ENCODE measurements around the gene TC2N.

TC2N gene

DNA sequence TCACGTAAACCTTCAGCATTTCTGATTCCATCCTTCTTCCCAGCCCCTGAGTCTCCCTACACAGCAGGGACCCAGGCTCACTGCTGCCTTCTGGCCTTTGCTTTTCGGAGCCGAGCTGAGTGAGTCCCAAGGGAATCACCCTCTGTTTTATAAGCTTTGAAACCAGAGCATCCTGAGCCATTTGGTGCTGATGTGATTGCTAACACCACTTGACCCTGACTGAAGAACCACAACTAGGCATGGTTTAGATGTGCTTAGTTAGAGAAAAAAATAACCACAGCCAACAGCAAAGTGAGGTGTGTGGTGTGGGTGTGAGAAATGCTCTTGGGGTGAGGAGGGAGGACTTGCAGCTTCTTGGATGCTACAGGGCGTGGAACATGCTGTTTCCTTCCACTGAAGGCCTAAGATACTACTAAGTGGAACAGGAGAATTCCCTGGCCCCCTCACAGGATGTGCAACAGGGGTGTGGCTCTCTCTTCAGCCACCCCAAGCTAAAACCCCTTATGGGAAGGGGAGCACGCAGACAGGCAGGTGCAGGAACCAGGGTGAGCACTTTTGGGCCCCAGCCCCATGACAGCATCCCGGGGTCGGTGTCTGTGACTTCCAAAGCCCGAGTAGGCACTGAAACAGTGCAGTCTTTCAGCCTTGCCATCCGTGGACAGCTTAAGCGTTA, at the start of gene TC2N:
TC2N (minus strand) TSS at position 221 of the 673 bp plus-strand sequence. CDS start 53,767 bp downstream, outside the sequence.
- DNase-seq (ENCODE audit: extremely low read depth, low read depth): no peak
- TF ChIP-seq, protein P1, sequence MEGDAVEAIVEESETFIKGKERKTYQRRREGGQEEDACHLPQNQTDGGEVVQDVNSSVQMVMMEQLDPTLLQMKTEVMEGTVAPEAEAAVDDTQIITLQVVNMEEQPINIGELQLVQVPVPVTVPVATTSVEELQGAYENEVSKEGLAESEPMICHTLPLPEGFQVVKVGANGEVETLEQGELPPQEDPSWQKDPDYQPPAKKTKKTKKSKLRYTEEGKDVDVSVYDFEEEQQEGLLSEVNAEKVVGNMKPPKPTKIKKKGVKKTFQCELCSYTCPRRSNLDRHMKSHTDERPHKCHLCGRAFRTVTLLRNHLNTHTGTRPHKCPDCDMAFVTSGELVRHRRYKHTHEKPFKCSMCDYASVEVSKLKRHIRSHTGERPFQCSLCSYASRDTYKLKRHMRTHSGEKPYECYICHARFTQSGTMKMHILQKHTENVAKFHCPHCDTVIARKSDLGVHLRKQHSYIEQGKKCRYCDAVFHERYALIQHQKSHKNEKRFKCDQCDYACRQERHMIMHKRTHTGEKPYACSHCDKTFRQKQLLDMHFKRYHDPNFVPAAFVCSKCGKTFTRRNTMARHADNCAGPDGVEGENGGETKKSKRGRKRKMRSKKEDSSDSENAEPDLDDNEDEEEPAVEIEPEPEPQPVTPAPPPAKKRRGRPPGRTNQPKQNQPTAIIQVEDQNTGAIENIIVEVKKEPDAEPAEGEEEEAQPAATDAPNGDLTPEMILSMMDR (IDR thresholded peaks at IDR 0.05; ENCODE audit: low read depth, low read length, missing control alignments): no peak
- no peak within 1 kb of the TSS for H3K4me3 ChIP-seq (replicated peaks; ENCODE audit: low read depth, low read length)

DNA sequence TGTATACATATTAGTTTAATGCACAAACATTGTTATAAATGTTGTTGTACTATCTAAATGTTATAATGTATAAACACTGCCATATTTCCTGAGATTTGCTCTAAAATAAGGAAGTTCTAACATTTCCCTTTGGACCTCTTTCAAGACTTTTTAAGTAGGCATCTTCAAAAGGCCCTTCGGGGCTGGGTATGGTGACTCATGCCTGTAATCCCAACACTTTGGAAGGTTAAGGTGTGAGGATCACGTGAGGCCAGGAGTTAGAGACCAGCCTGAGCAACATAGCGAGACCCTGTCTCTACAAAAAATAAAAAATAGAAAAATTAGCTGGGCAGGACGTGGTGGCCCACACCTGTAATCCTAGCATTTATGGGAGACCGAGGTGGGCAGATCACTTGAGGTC, 44.7 kb upstream of the TC2N start:
- H3K4me3 ChIP-seq (replicated peaks; ENCODE audit: low read depth, low read length): no peak overlapping the region
- DNase-seq (ENCODE audit: extremely low read depth, low read depth): no peak
- TF ChIP-seq, protein P1 (IDR thresholded peaks at IDR 0.05; ENCODE audit: low read depth, low read length, missing control alignments): no peak

DNA sequence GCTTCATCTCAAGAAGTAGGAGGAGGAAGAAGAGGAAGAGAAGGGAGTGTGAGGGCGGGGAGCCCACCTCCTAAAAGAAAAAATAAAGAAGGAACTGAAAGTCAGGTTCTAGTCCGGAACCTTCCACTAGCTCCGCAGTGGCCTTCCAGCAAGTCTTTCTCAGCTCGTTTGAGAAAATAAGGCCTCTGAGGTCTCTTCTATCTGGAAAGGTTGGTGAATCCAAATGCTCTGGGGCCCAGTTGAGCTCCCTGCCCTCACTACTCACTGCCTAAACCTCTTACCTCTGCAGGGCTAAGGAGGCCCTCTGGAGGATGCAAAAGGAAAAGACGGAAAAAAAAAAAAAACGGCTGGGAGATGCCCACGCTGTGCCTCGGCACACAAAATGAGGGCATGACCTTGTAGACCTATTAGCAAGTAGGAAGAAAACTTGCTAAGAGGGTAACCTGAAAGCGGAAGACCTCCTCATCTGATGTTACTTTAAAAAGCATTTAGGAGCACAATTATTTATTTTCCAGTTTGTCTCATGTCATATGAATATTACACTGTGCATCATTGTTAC, 44.2 kb upstream of the TC2N start:
- no peak overlapping the region for H3K4me3 ChIP-seq (replicated peaks; ENCODE audit: low read depth, low read length)
- no peak for DNase-seq (ENCODE audit: extremely low read depth, low read depth)
- TF ChIP-seq, protein P1 (IDR thresholded peaks at IDR 0.05; ENCODE audit: low read depth, low read length, missing control alignments): peak; percentile 54

DNA sequence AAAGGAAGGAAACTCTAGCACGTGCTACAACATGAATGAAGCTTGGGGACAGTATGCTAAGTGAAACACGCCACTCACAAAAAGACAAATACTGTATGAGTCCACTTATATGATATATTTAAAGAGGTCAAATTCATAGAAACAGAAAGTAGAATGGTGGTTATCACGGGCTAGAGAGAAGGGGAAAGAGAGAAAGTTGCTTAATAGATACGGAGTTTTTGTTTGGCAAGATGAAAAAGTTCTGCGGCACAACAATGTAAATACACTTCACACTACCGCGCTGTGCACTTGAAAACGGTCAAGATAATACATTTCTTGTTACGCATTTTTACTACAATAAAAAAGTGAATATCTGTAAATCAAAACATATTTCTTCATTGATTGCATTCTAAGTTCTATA, 42.9 kb upstream of the TC2N start:
- DNase-seq (ENCODE audit: extremely low read depth, low read depth): no peak
- TF ChIP-seq, protein P1 (IDR thresholded peaks at IDR 0.05; ENCODE audit: low read depth, low read length, missing control alignments): no peak
- H3K4me3 ChIP-seq (replicated peaks; ENCODE audit: low read depth, low read length): no peak overlapping the region

DNA sequence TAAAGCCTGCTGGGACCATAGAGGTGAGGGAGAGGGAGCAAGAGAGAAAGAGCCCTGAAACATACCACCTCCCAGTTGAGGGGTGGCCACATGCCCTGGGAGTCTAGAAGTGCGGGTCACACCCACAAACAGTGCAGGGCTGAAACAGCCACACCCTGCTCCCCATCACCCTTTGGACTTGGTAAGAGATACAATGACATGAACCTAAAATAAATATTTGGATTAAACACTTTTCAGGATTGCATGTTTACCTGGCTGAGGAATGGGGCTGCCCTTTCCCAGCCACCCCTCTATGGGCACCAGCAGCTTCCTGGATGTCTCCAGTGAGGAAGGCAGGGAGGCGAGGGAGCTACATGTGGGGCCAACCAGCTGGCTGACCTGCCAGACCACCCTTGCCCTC, 39.0 kb upstream of the TC2N start:
- TF ChIP-seq, protein P1 (IDR thresholded peaks at IDR 0.05; ENCODE audit: low read depth, low read length, missing control alignments): no peak
- no peak overlapping the region for H3K4me3 ChIP-seq (replicated peaks; ENCODE audit: low read depth, low read length)
- DNase-seq (ENCODE audit: extremely low read depth, low read depth): no peak

DNA sequence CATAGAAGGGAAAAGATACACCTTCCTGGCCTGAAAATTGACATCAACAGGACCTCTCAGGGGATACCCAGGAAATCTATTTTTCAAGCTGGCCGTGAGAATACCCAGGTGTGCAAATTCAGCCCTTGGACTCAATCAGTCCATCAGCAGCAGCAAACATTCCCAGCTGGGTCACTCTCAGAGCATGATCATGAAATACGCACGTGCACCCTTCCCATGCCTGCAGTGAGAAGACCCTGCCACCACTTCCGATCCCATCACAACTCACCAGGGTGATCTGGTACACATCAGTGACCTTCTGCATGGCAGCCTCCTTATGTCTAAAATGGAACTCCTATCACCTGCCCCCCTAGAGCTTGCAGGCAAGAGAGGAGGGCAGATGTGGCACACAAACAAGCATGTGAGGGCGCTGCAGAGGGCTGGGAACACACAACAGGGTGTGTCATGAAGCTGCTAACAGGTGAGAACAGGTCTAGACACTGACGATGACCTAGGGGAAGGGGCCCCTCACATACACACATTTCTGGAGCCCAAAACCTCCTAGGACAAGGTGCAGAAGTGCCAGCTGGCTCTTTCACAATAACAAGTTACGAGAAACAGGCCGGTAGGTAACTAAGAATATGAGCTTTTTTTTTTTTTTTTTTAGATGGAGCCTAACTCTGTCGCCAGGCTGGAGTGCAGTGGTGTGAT, 37.8 kb upstream of the TC2N start:
- DNase-seq (ENCODE audit: extremely low read depth, low read depth): no peak
- TF ChIP-seq, protein P1 (IDR thresholded peaks at IDR 0.05; ENCODE audit: low read depth, low read length, missing control alignments): no peak
- no peak overlapping the region for H3K4me3 ChIP-seq (replicated peaks; ENCODE audit: low read depth, low read length)
